H9 (cell line): Measurements from ENCODE around the gene PIP4K2A. TPM values are rescaled to one million over a fixed set of nuclear protein-coding genes. Genes with fewer than 3 reads are reported as not detected.

Experiments
- DNase-seq: peaks from one replicate; pipeline ENCODE4 v3.0.0-alpha.2; 2017
- H2AFZ ChIP-seq: one replicate; pipeline ENCODE4 v1.6.1; 2013; ENCODE audit warnings: mild to moderate bottlenecking, low read length, control low read depth, moderate library complexity
- H2AK5ac ChIP-seq: 2 replicates; pipeline ENCODE4 v1.6.1; 2013; ENCODE audit warnings: low read length, control low read depth, mixed read lengths; ENCODE audit not compliant: insufficient read length
- H2BK120ac ChIP-seq: one replicate; pipeline ENCODE4 v1.6.1; 2013; ENCODE audit warnings: low read depth, mild to moderate bottlenecking, low read length, control low read depth, inconsistent platforms; ENCODE audit not compliant: poor library complexity, severe bottlenecking
- H2BK12ac ChIP-seq: 2 replicates; pipeline ENCODE4 v1.6.1; 2013; ENCODE audit warnings: low read length, control low read depth, mixed read lengths, low read depth; ENCODE audit not compliant: insufficient read length
- H2BK15ac ChIP-seq: 2 replicates; pipeline ENCODE4 v1.6.1; 2013; ENCODE audit warnings: low read depth, low read length, control low read depth
- H2BK20ac ChIP-seq: one replicate; pipeline ENCODE4 v1.6.1; 2013; ENCODE audit warnings: low read depth, mild to moderate bottlenecking, low read length, control low read depth, inconsistent platforms; ENCODE audit not compliant: poor library complexity, severe bottlenecking
- H2BK5ac ChIP-seq: 2 replicates; pipeline ENCODE4 v1.6.1; 2013; ENCODE audit warnings: low read length, control low read depth, mixed read lengths; ENCODE audit not compliant: insufficient read length
- H3K14ac ChIP-seq: 2 replicates; pipeline ENCODE4 v1.6.1; 2013; ENCODE audit warnings: low read length, control low read depth; ENCODE audit not compliant: insufficient read depth
- H3K18ac ChIP-seq: 2 replicates; pipeline ENCODE4 v1.6.1; 2013; ENCODE audit warnings: low read depth, mild to moderate bottlenecking, mixed read lengths, low read length, control low read depth; ENCODE audit not compliant: insufficient read length
- H3K23ac ChIP-seq: 2 replicates; pipeline ENCODE4 v1.6.1; 2013; ENCODE audit warnings: low read length, control low read depth, mixed read lengths, low read depth; ENCODE audit not compliant: insufficient read length
- H3K23me2 ChIP-seq: 2 replicates; pipeline ENCODE4 v1.6.1; 2013; ENCODE audit warnings: low read depth, mild to moderate bottlenecking, mixed read lengths, low read length, control low read depth; ENCODE audit not compliant: insufficient read length, poor library complexity, severe bottlenecking
- H3K27ac ChIP-seq: 2 replicates; pipeline ENCODE4 v1.5.1; 2013; ENCODE audit warnings: low read length, control low read depth, mixed read lengths, low read depth; ENCODE audit not compliant: insufficient read length
- H3K27me3 ChIP-seq: 2 replicates; pipeline ENCODE4 v1.6.1; 2013; ENCODE audit warnings: low read length, control low read depth, inconsistent platforms; ENCODE audit not compliant: insufficient read depth
- H3K4ac ChIP-seq: 2 replicates; pipeline ENCODE4 v1.6.1; 2013; ENCODE audit warnings: low read depth, mild to moderate bottlenecking, control low read depth, inconsistent platforms, low read length, moderate library complexity
- H3K4me1 ChIP-seq: 2 replicates; pipeline ENCODE4 v1.6.1; 2013; ENCODE audit warnings: low read length, control low read depth, inconsistent platforms; ENCODE audit not compliant: insufficient read depth
- H3K4me2 ChIP-seq: 2 replicates; pipeline ENCODE4 v1.6.1; 2013; ENCODE audit warnings: low read length, control low read depth, mixed read lengths; ENCODE audit not compliant: insufficient read length, insufficient read depth
- H3K56ac ChIP-seq: 2 replicates; pipeline ENCODE4 v1.6.1; 2013; ENCODE audit warnings: low read depth, mild to moderate bottlenecking, mixed read lengths, low read length, control low read depth; ENCODE audit not compliant: insufficient read length
- H3K79me1 ChIP-seq: 2 replicates; pipeline ENCODE4 v1.6.1; 2013; ENCODE audit warnings: low read depth, mild to moderate bottlenecking, moderate library complexity, low read length, control low read depth, inconsistent platforms; ENCODE audit not compliant: insufficient read depth, poor library complexity, severe bottlenecking
- H3K79me2 ChIP-seq: 2 replicates; pipeline ENCODE4 v1.6.1; 2013; ENCODE audit warnings: low read length, control low read depth, inconsistent platforms; ENCODE audit not compliant: insufficient read depth
- H3K9ac ChIP-seq: 2 replicates; pipeline ENCODE4 v1.6.1; 2013; ENCODE audit warnings: low read length, control low read depth, mixed read lengths; ENCODE audit not compliant: insufficient read length; ENCODE audit errors: extremely low read depth
- H3K9me3 ChIP-seq: one replicate; pipeline ENCODE4 v1.6.1; 2013; ENCODE audit warnings: low read depth, low read length, inconsistent platforms; ENCODE audit not compliant: control insufficient read depth
- H3T11ph ChIP-seq: one replicate; pipeline ENCODE4 v1.6.1; 2013; ENCODE audit warnings: mild to moderate bottlenecking, low read length, control low read depth, inconsistent platforms
- H4K20me1 ChIP-seq: one replicate; pipeline ENCODE4 v1.6.1; 2013; ENCODE audit not compliant: control insufficient read depth, insufficient read length, insufficient read depth
- H4K5ac ChIP-seq: 2 replicates; pipeline ENCODE4 v1.6.1; 2013; ENCODE audit warnings: low read depth, mild to moderate bottlenecking, mixed read lengths, low read length, control low read depth; ENCODE audit not compliant: insufficient read length
- H4K8ac ChIP-seq: replicated peaks from 2 replicates; pipeline ENCODE4 v1.6.1; 2013; ENCODE audit warnings: low read length, control low read depth, mixed read lengths, low read depth; ENCODE audit not compliant: insufficient read length
- H4K91ac ChIP-seq: 2 replicates; pipeline ENCODE4 v1.6.1; 2013; ENCODE audit warnings: low read depth, mild to moderate bottlenecking, moderate library complexity, mixed read lengths, low read length, control low read depth; ENCODE audit not compliant: insufficient read length
- H3K27ac Mint-ChIP-seq, 3 experiments: 2 replicates in 2 of 3; 3 replicates in 1 of 3; pipeline ENCODE4 v1.8.0; 2020 to 2021; ENCODE audit warnings: mixed read lengths in 3 of 3, mild to moderate bottlenecking in 1 of 3, moderate library complexity in 1 of 3
- H3K27me3 Mint-ChIP-seq: 2 replicates; pipeline ENCODE4 v1.8.0; 2021; ENCODE audit warnings: low read depth, mild to moderate bottlenecking, moderate library complexity, mixed read lengths
- H3K36me3 Mint-ChIP-seq, 3 experiments: 2 replicates in 2 of 3; 3 replicates in 1 of 3; pipeline ENCODE4 v1.8.0; 2020 to 2021; ENCODE audit warnings: low read depth in 3 of 3, mixed read lengths in 3 of 3; ENCODE audit not compliant: insufficient read depth in 1 of 3
- H3K4me1 Mint-ChIP-seq, 2 experiments: 2 replicates each; pipeline ENCODE4 v1.8.0; 2020; ENCODE audit warnings: mixed read lengths in 2 of 2
- H3K4me3 Mint-ChIP-seq, 2 experiments: 2 replicates in 1 of 2; 3 replicates in 1 of 2; pipeline ENCODE4 v1.8.0; 2020 to 2021; ENCODE audit warnings: mild to moderate bottlenecking in 2 of 2, mixed read lengths in 2 of 2, moderate library complexity in 1 of 2
- H3K9me3 Mint-ChIP-seq, 2 experiments: 2 replicates in 1 of 2; 3 replicates in 1 of 2; pipeline ENCODE4 v1.8.0; 2020; ENCODE audit warnings: mild to moderate bottlenecking in 2 of 2, mixed read lengths in 2 of 2, moderate library complexity in 1 of 2
- CTCF ChIP-seq: fragments of 200-600 bp; sonication (generic); conservative IDR thresholded peaks from 3 replicates; pipeline ENCODE4 v1.8.0; 2021; ENCODE audit warnings: antibody characterized with exemption, mild to moderate bottlenecking
- WGBS: extraction: QIAGEN DNeasy Blood & Tissue Kit; methylation state at CpG from one replicate; pipeline ENCODE4 v1.1.7; 2013; ENCODE audit warnings: missing lambda C conversion rate, low lambda C conversion rate, mixed read lengths; ENCODE audit not compliant: insufficient read length; ENCODE audit errors: extremely low coverage; 5-methylcytosine and 5-hydroxymethylcytosine counted together
- total RNA-seq: library from RNA; stranded (reverse); gene quantifications from 2 replicates; pipeline ENCODE4 v1.2.1, GENCODE V29; 2021

The PIP4K2A gene
- total RNA-seq, 1 experiment from 2014 or later = 33.6 TPM

GRCh38 chr10:22580711-22581110 lies 133.7 kb downstream of the PIP4K2A start:
- no peak overlapping the region for H3K4me2 ChIP-seq
- H4K5ac ChIP-seq = no peak overlapping the region
- H3K18ac ChIP-seq = no peak overlapping the region
- H2AFZ ChIP-seq = no peak overlapping the region
- no peak overlapping the region for H2BK12ac ChIP-seq
- H2AK5ac ChIP-seq = no peak overlapping the region
- no peaks in the 10 kb centered on the region; the same call in 1 of the 2 replicates for H3K27me3 Mint-ChIP-seq
- no peaks in the 10 kb centered on the region for H3K23me2 ChIP-seq
- no peaks in the 10 kb centered on the region for H3K79me2 ChIP-seq
- peaks cover 15 to 28% (median 25%) of the 10 kb centered on the region in 3 experiments for H3K36me3 Mint-ChIP-seq
- no peak overlapping the region for H3K27ac ChIP-seq
- no peak for TF ChIP-seq CTCF
- no peak overlapping the region; a peak in 1 of 7 replicates for H3K27ac Mint-ChIP-seq
- H4K20me1 ChIP-seq = no peaks in the 10 kb centered on the region
- H3K9me3 Mint-ChIP-seq = no peaks in the 10 kb centered on the region
- no peak for DNase-seq
- H3K14ac ChIP-seq = no peak overlapping the region
- H3K56ac ChIP-seq = no peak overlapping the region
- no peak overlapping the region for H4K8ac ChIP-seq
- no peaks in the 10 kb centered on the region for H3K4me1 ChIP-seq
- WGBS = no CpG with 5 or more reads among the region's 9 CpGs
- no peak overlapping the region for H3T11ph ChIP-seq
- no peak overlapping the region for H2BK15ac ChIP-seq
- H3K4me1 Mint-ChIP-seq = 0 out of 4 replicates have a peak, but pooled peaks cover 0 to 3% of the 10 kb centered on the region in 2 experiments
- no peaks in the 10 kb centered on the region for H3K79me1 ChIP-seq
- H3K9ac ChIP-seq = no peak overlapping the region
- H3K23ac ChIP-seq = no peak overlapping the region
- no peaks in the 10 kb centered on the region for H3K9me3 ChIP-seq
- H2BK5ac ChIP-seq = no peak overlapping the region
- H2BK20ac ChIP-seq = no peak overlapping the region
- H4K91ac ChIP-seq = no peak overlapping the region
- H3K4ac ChIP-seq = no peak overlapping the region
- no peak overlapping the region for H2BK120ac ChIP-seq
- no peaks in the 10 kb centered on the region for H3K27me3 ChIP-seq
- H3K4me3 Mint-ChIP-seq = no peak overlapping the region
